Stomach (tissue), 9 donors: ENCODE results near the gene ERCC4. TPM values are rescaled to one million over a fixed set of nuclear protein-coding genes. Genes with fewer than 3 reads are reported as not detected.

ENCODE experiments used
- DNase-seq, 2 donors: peaks; one replicate each; pipeline versions ENCODE4 v3.0.0 to v3.0.0-alpha.2; 2013 to 2019
- H3K27ac ChIP-seq, 5 donors: fragments of 200-600 bp in 4 of 5; sonication (generic) in 4 of 5; one replicate each; pipeline ENCODE4 v1.5.1; 2013 to 2019; ENCODE audit warnings: mild to moderate bottlenecking in 1 of 5, moderate library complexity in 1 of 5
- H3K27me3 ChIP-seq, 3 donors: fragments of 200-600 bp; sonication (generic); one replicate each; pipeline ENCODE4 v1.5.1; 2017 to 2019; ENCODE audit warnings: mixed run types in 1 of 3
- H3K36me3 ChIP-seq, 4 donors: fragments of 200-600 bp; sonication (generic); 1 replicate in 3 of 4; 2 replicates in 1 of 4; pipeline ENCODE4 v1.5.1; 2016 to 2019
- H3K4me1 ChIP-seq, 4 donors: fragments of 200-600 bp; sonication (generic); one replicate each; pipeline ENCODE4 v1.5.1; 2016 to 2019
- H3K4me3 ChIP-seq, 4 donors: fragments of 200-600 bp; sonication (generic) in 3 of 4; one replicate each; pipeline ENCODE4 v1.5.1; 2016 to 2019; ENCODE audit warnings: mild to moderate bottlenecking in 1 of 4
- H3K9me3 ChIP-seq, 4 donors: fragments of 200-600 bp; sonication (generic); one replicate each; pipeline ENCODE4 v1.5.1; 2016 to 2019
- CTCF ChIP-seq, 7 experiments: fragments of 450-650 bp in 4 of 7; fragments of 200-600 bp in 3 of 7; sonication (generic) in 3 of 7; IDR thresholded peaks; one replicate each; pipeline ENCODE4 v1.5.1; 2016 to 2019; ENCODE audit warnings: antibody characterized with exemption in 7 of 7, control low read depth in 2 of 7, mild to moderate bottlenecking in 1 of 7
- EP300 ChIP-seq: sonication (generic); formaldehyde crosslinking; IDR thresholded peaks from one replicate; pipeline ENCODE4 v1.6.1; 2017; ENCODE audit warnings: antibody characterized with exemption
- POLR2A ChIP-seq, 4 donors: fragments of 450-650 bp; IDR thresholded peaks; one replicate each; pipeline ENCODE4 v1.6.1; 2016; ENCODE audit warnings: antibody characterized with exemption in 4 of 4, control low read depth in 2 of 4, mild to moderate bottlenecking in 1 of 4, moderate library complexity in 1 of 4
- POLR2AphosphoS5 ChIP-seq, 3 donors: sonication (generic); formaldehyde crosslinking; IDR thresholded peaks; one replicate each; pipeline ENCODE4 v1.6.1; 2016; ENCODE audit warnings: antibody characterized with exemption in 3 of 3
- WGBS, 5 donors: extraction: QIAGEN DNeasy Blood & Tissue Kit in 3 of 5; methylation state at CpG; one replicate each; pipeline versions ENCODE4 v1.1.5 to v1.1.7; 2013 to 2018; 5-methylcytosine and 5-hydroxymethylcytosine counted together
- intact Hi-C: fragments of 100-400 bp; cut with DNase I; formaldehyde crosslinking; loops from one replicate; pipeline ENCODE4 v1.15.1; 2023; ENCODE audit warnings: low total_unique reads
- polyA plus RNA-seq, 3 donors: library from polyadenylated mRNA; stranded (reverse); fragments of 200-250 nt; gene quantifications; one replicate each; pipeline ENCODE4 v1.2.3, GENCODE V29; 2013
- total RNA-seq, 5 donors: library from RNA; depleted of rRNA; stranded (reverse); fragments of >200 nt; gene quantifications; one replicate each; pipeline versions ENCODE4 v1.1.0 to v1.2.3, GENCODE V29; 2014 to 2016
- donor health status: healthy with polysubstance abuse.
- donor health status: Bipolar disorder and iron deficiency.
- donor health status: healthy.

Gene ERCC4
- total and polyA plus RNA-seq, 8 donors: 1.2 to 45.8 (median 7.7) TPM

GRCh38 chr16:13992322-13992721, 72.4 kb downstream of the ERCC4 start:
- no peak for DNase-seq
- H3K27ac ChIP-seq: no peak overlapping the region
- WGBS, 5 donors: 88 to 93% (median 91%) methylated on average over 6 of the region's 6 CpGs
- TF ChIP-seq POLR2AphosphoS5 (IDR thresholded peaks at IDR 0.05): no peak
- TF ChIP-seq EP300: no peak
- no peak for TF ChIP-seq POLR2A (IDR thresholded peaks at IDR 0.05)
- no peak for TF ChIP-seq CTCF (IDR thresholded peaks at IDR 0.05)
- H3K4me1 ChIP-seq: peaks cover 0 to 6% (median 0%) of the 10 kb centered on the region in 4 donors
- no peaks in the 10 kb centered on the region for H3K27me3 ChIP-seq
- no peaks in the 10 kb centered on the region for H3K9me3 ChIP-seq
- intact Hi-C loops: no loop called here
- H3K36me3 ChIP-seq: no peaks in the 10 kb centered on the region
- H3K4me3 ChIP-seq: no peak overlapping the region

GRCh38 chr16:13992976-13993375, 73.0 kb downstream of the ERCC4 start:
- 78 to 89% (median 85%) methylated on average over 4 of the region's 4 CpGs for WGBS, 5 donors
- TF ChIP-seq POLR2A (IDR thresholded peaks at IDR 0.05) (no peak), CTCF (IDR thresholded peaks at IDR 0.05) (no peak), EP300 (no peak), POLR2AphosphoS5 (IDR thresholded peaks at IDR 0.05) (no peak)
- intact Hi-C loops: no loop called here

GRCh38 chr16:13994239-13995106, 74.5 kb downstream of the ERCC4 start:
- H3K36me3 ChIP-seq: no peaks in the 10 kb centered on the region
- intact Hi-C loops: no loop called here

More at GRCh38 chr16:13992976-13993375, 73.0 kb downstream of the ERCC4 start:
- Histone ChIP-seq H3K4me1 (peaks cover 0 to 6% (median 0%) of the 10 kb centered on the region in 4 donors), H3K27ac (no peak overlapping the region), H3K27me3 (no peaks in the 10 kb centered on the region), H3K4me3 (no peak overlapping the region), H3K36me3 (no peaks in the 10 kb centered on the region), H3K9me3 (no peaks in the 10 kb centered on the region)
- no peak for DNase-seq

GRCh38 chr16:13995194-13995593, 75.2 kb downstream of the ERCC4 start:
- TF ChIP-seq CTCF (IDR thresholded peaks at IDR 0.05) (no peak), EP300 (no peak), POLR2A (IDR thresholded peaks at IDR 0.05) (no peak), POLR2AphosphoS5 (IDR thresholded peaks at IDR 0.05) (no peak)
- 38 to 82% (median 58%) methylated on average over 1 of the region's 1 CpG for WGBS, 5 donors

More at GRCh38 chr16:13994239-13995106, 74.5 kb downstream of the ERCC4 start:
- Histone ChIP-seq H3K9me3 (no peaks in the 10 kb centered on the region), H3K27ac (no peak overlapping the region), H3K27me3 (no peaks in the 10 kb centered on the region), H3K4me3 (no peak overlapping the region), H3K4me1 (peaks cover 0 to 6% (median 0%) of the 10 kb centered on the region in 4 donors)
- peak in 1 of 2 donors; percentile 23 for DNase-seq
- no peak for TF ChIP-seq EP300
- no peak for TF ChIP-seq POLR2AphosphoS5 (IDR thresholded peaks at IDR 0.05)
- TF ChIP-seq CTCF (IDR thresholded peaks at IDR 0.05): no peak
- TF ChIP-seq POLR2A (IDR thresholded peaks at IDR 0.05): no peak
- WGBS, 5 donors: 48 to 60% (median 57%) methylated on average over 14 of the region's 14 CpGs

More at GRCh38 chr16:13995194-13995593, 75.2 kb downstream of the ERCC4 start:
- H3K27me3 ChIP-seq: no peaks in the 10 kb centered on the region
- H3K27ac ChIP-seq: no peak overlapping the region
- no peak overlapping the region for H3K4me3 ChIP-seq
- intact Hi-C loops: no loop called here
- no peaks in the 10 kb centered on the region for H3K9me3 ChIP-seq
- H3K36me3 ChIP-seq: no peaks in the 10 kb centered on the region
- DNase-seq: no peak
- peaks cover 0 to 6% (median 0%) of the 10 kb centered on the region in 4 donors for H3K4me1 ChIP-seq
